MM.1S (cell line): ENCODE data around the gene SLC30A1.

Experiments used
- DNase-seq: peaks from one replicate; pipeline ENCODE4 v3.0.0-alpha.2; 2015
- H2AFZ ChIP-seq: fragments of 300-600 bp; sonication (generic); 2 replicates; pipeline ENCODE4 v1.6.0; 2016; ENCODE audit warnings: antibody characterized with exemption, low read length
- H3F3A ChIP-seq: fragments of 300-600 bp; sonication (generic); 2 replicates; pipeline ENCODE4 v1.6.1; 2016; ENCODE audit warnings: mild to moderate bottlenecking, antibody characterized with exemption, low read length, moderate library complexity, mixed read lengths; ENCODE audit not compliant: insufficient read depth
- H3K27ac ChIP-seq: fragments of 300-600 bp; sonication (generic); 2 replicates; pipeline ENCODE4 v1.5.1; 2016; ENCODE audit warnings: mild to moderate bottlenecking, low read length
- H3K27me3 ChIP-seq: fragments of 300-600 bp; sonication (generic); replicated peaks from 2 replicates; pipeline ENCODE4 v1.6.0; 2016; ENCODE audit warnings: low read length; ENCODE audit not compliant: insufficient read depth
- H3K36me3 ChIP-seq: fragments of 300-600 bp; sonication (generic); replicated peaks from 2 replicates; pipeline ENCODE4 v1.6.1; 2016; ENCODE audit warnings: mild to moderate bottlenecking, low read length, mixed read lengths; ENCODE audit not compliant: insufficient read depth
- H3K4me1 ChIP-seq: fragments of 300-600 bp; sonication (generic); 2 replicates; pipeline ENCODE4 v1.6.1; 2016; ENCODE audit warnings: low read length, mixed read lengths
- H3K4me2 ChIP-seq: fragments of 300-600 bp; sonication (generic); 2 replicates; pipeline ENCODE4 v1.6.0; 2016; ENCODE audit warnings: low read depth, low read length
- H3K4me3 ChIP-seq: fragments of 300-600 bp; sonication (generic); 2 replicates; pipeline ENCODE4 v1.5.1; 2016; ENCODE audit warnings: low read length, mixed read lengths
- H3K79me2 ChIP-seq: fragments of 300-600 bp; sonication (generic); 2 replicates; pipeline ENCODE4 v1.6.1; 2016; ENCODE audit warnings: mixed run types, low read length, mixed read lengths
- H3K9ac ChIP-seq: fragments of 300-600 bp; sonication (generic); 2 replicates; pipeline ENCODE4 v1.6.1; 2016; ENCODE audit warnings: low read length, mixed read lengths
- H3K9me2 ChIP-seq: fragments of 300-600 bp; sonication (generic); replicated peaks from 2 replicates; pipeline ENCODE4 v1.6.1; 2016; ENCODE audit warnings: mild to moderate bottlenecking, low read length, mixed read lengths; ENCODE audit not compliant: insufficient read depth
- H3K9me3 ChIP-seq: fragments of 300-600 bp; sonication (generic); replicated peaks from 2 replicates; pipeline ENCODE4 v1.6.1; 2016; ENCODE audit warnings: mild to moderate bottlenecking, low read length, mixed read lengths; ENCODE audit not compliant: insufficient read depth
- H4K20me1 ChIP-seq: fragments of 300-600 bp; sonication (generic); 2 replicates; pipeline ENCODE4 v1.6.1; 2016; ENCODE audit warnings: mild to moderate bottlenecking, low read length, moderate library complexity, mixed read lengths; ENCODE audit not compliant: insufficient read depth
- EZH2 ChIP-seq: fragments of 300-600 bp; sonication (generic); optimal IDR thresholded peaks from 2 replicates; pipeline ENCODE3; 2017; ENCODE audit warnings: low read depth, mild to moderate bottlenecking, antibody characterized with exemption, low read length, mixed read lengths
- EZH2phosphoT487 ChIP-seq: fragments of 300-600 bp; sonication (generic); IDR thresholded peaks from 2 replicates; pipeline ENCODE4 v1.6.1; 2018; ENCODE audit warnings: antibody characterized with exemption, low read length
- TF ChIP-seq, protein P1 (sequence below): fragments of 300-600 bp; sonication (generic); IDR thresholded peaks from 2 replicates; pipeline ENCODE4 v1.5.1; 2016; ENCODE audit warnings: antibody characterized with exemption, low read length, mixed read lengths

The SLC30A1 gene

GRCh38 chr1:211620097-211620496, 41.1 kb upstream of the SLC30A1 start:
- H3K4me1 ChIP-seq: no peaks in the 10 kb centered on the region
- H3F3A ChIP-seq: no peaks in the 10 kb centered on the region

GRCh38 chr1:211619033-211619996, 40.4 kb upstream of the SLC30A1 start:
- Histone ChIP-seq H3K79me2 (no peaks in the 10 kb centered on the region), H3K36me3 (no peaks in the 10 kb centered on the region), H3F3A (no peaks in the 10 kb centered on the region), H3K9me2 (no peaks in the 10 kb centered on the region), H3K9me3 (no peaks in the 10 kb centered on the region), H3K9ac (no peak overlapping the region), H3K27ac (no peak overlapping the region), H3K4me3 (no peak overlapping the region), H3K27me3 (no peaks in the 10 kb centered on the region), H2AFZ (no peak overlapping the region), H4K20me1 (no peaks in the 10 kb centered on the region), H3K4me1 (no peaks in the 10 kb centered on the region), H3K4me2 (no peak overlapping the region)
- no peak for DNase-seq
- TF ChIP-seq EZH2phosphoT487 (no peak), EZH2 (no peak)
- TF ChIP-seq, protein P1, sequence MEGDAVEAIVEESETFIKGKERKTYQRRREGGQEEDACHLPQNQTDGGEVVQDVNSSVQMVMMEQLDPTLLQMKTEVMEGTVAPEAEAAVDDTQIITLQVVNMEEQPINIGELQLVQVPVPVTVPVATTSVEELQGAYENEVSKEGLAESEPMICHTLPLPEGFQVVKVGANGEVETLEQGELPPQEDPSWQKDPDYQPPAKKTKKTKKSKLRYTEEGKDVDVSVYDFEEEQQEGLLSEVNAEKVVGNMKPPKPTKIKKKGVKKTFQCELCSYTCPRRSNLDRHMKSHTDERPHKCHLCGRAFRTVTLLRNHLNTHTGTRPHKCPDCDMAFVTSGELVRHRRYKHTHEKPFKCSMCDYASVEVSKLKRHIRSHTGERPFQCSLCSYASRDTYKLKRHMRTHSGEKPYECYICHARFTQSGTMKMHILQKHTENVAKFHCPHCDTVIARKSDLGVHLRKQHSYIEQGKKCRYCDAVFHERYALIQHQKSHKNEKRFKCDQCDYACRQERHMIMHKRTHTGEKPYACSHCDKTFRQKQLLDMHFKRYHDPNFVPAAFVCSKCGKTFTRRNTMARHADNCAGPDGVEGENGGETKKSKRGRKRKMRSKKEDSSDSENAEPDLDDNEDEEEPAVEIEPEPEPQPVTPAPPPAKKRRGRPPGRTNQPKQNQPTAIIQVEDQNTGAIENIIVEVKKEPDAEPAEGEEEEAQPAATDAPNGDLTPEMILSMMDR: no peak

More at GRCh38 chr1:211620097-211620496, 41.1 kb upstream of the SLC30A1 start:
- H3K36me3 ChIP-seq: no peaks in the 10 kb centered on the region
- H3K4me2 ChIP-seq: no peak overlapping the region
- TF ChIP-seq EZH2 (no peak), EZH2phosphoT487 (no peak)
- TF ChIP-seq, protein P1: no peak
- no peaks in the 10 kb centered on the region for H4K20me1 ChIP-seq
- no peak overlapping the region for H3K9ac ChIP-seq
- no peaks in the 10 kb centered on the region for H3K9me3 ChIP-seq
- no peak overlapping the region for H3K4me3 ChIP-seq
- H3K79me2 ChIP-seq: no peaks in the 10 kb centered on the region
- H2AFZ ChIP-seq: no peak overlapping the region
- no peaks in the 10 kb centered on the region for H3K27me3 ChIP-seq
- no peak for DNase-seq
- H3K9me2 ChIP-seq: no peaks in the 10 kb centered on the region
- H3K27ac ChIP-seq: no peak overlapping the region

GRCh38 chr1:211616965-211617297, 38.0 kb upstream of the SLC30A1 start:
- DNase-seq: no peak
- no peaks in the 10 kb centered on the region for H3K36me3 ChIP-seq
- no peak overlapping the region for H3K4me2 ChIP-seq
- no peaks in the 10 kb centered on the region for H3K9me3 ChIP-seq
- no peaks in the 10 kb centered on the region for H3F3A ChIP-seq
- H3K79me2 ChIP-seq: no peaks in the 10 kb centered on the region
- no peak overlapping the region for H3K27ac ChIP-seq
- TF ChIP-seq, protein P1: no peak
- TF ChIP-seq EZH2phosphoT487 (no peak), EZH2 (no peak)
- peaks cover 6% of the 10 kb centered on the region for H3K4me1 ChIP-seq
- no peaks in the 10 kb centered on the region for H3K9me2 ChIP-seq
- no peaks in the 10 kb centered on the region for H4K20me1 ChIP-seq
- H3K9ac ChIP-seq: no peak overlapping the region
- H3K27me3 ChIP-seq: no peaks in the 10 kb centered on the region
- H3K4me3 ChIP-seq: no peak overlapping the region
- H2AFZ ChIP-seq: 0 out of 2 replicates have a peak overlapping the region, but pooled peaks have one; percentile 7
